Stomach smooth muscle (tissue), 2 donors: ENCODE results near the gene PLK2.

ENCODE experiments used
- H3K27ac ChIP-seq: one replicate; pipeline ENCODE4 v1.7.0; 2013; ENCODE audit warnings: mild to moderate bottlenecking, low read length, inconsistent platforms
- H3K27me3 ChIP-seq, 2 donors: one replicate each; pipeline ENCODE4 v1.7.0; 2013; ENCODE audit warnings: low read length in 2 of 2; ENCODE audit not compliant: insufficient read depth in 2 of 2, control insufficient read depth in 1 of 2
- H3K36me3 ChIP-seq, 2 donors: one replicate each; pipeline ENCODE4 v1.7.0; 2013; ENCODE audit warnings: low read length in 2 of 2; ENCODE audit not compliant: control insufficient read depth in 2 of 2, insufficient read depth in 2 of 2
- H3K4me1 ChIP-seq: one replicate; pipeline ENCODE4 v1.7.0; 2013; ENCODE audit warnings: low read length; ENCODE audit not compliant: control insufficient read depth, insufficient read depth
- H3K4me3 ChIP-seq, 2 donors: one replicate each; pipeline ENCODE4 v1.7.0; 2013; ENCODE audit warnings: low read length in 2 of 2
- H3K9ac ChIP-seq, 2 donors: one replicate each; pipeline ENCODE4 v1.7.0; 2013; ENCODE audit warnings: low read length in 2 of 2, mild to moderate bottlenecking in 1 of 2
- H3K9me3 ChIP-seq, 2 donors: one replicate each; pipeline ENCODE4 v1.7.0; 2013; ENCODE audit warnings: low read length in 2 of 2; ENCODE audit not compliant: control insufficient read depth in 2 of 2
- donor health status: healthy.
- donor health status: Pancreatic carcinoma.

Gene PLK2

GRCh38 chr5:58410441-58410840 is 49.4 kb downstream of the PLK2 start:
- Histone ChIP-seq H3K4me3 (no peak overlapping the region), H3K36me3 (no peaks in the 10 kb centered on the region), H3K27ac (no peak overlapping the region), H3K4me1 (no peaks in the 10 kb centered on the region), H3K9me3 (no peaks in the 10 kb centered on the region), H3K27me3 (no peaks in the 10 kb centered on the region), H3K9ac (no peak overlapping the region)

- no peak overlapping the region for H3K9ac ChIP-seq
- no peaks in the 10 kb centered on the region for H3K4me1 ChIP-seq
- no peak overlapping the region for H3K27ac ChIP-seq
- H3K9me3 ChIP-seq: no peaks in the 10 kb centered on the region
- H3K27me3 ChIP-seq: no peaks in the 10 kb centered on the region
- no peak overlapping the region for H3K4me3 ChIP-seq
- H3K36me3 ChIP-seq: no peaks in the 10 kb centered on the region
Measured at GRCh38 chr5:58407042-58407719, 52.7 kb downstream of the PLK2 start.

DNA sequence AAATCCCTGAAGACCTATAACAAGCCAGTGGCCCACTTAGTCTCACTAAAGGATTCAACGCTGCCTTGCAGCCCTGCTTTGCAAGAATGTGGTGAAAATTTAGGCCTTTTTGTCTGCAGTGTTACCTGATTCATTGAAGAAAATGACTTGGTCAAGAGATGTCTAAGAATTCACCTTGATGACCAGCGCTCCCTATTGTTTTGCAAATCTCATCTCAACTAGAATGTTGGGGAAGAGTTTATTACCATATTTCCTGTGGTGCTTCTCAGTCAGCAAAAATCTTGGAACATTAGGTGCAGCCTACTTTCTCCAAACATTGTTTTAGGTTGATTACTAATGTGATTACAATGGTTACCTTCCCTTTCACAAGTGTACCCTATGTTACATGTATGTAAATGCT is 53.5 kb downstream of the PLK2 start:
- H3K9me3 ChIP-seq: no peaks in the 10 kb centered on the region
- no peak overlapping the region for H3K4me3 ChIP-seq
- H3K4me1 ChIP-seq: no peaks in the 10 kb centered on the region
- H3K27ac ChIP-seq: no peak overlapping the region
- no peak overlapping the region for H3K9ac ChIP-seq
- H3K36me3 ChIP-seq: no peaks in the 10 kb centered on the region
- no peaks in the 10 kb centered on the region for H3K27me3 ChIP-seq

GRCh38 chr5:58405175-58405574 is 54.7 kb downstream of the PLK2 start:
- Histone ChIP-seq H3K36me3 (no peaks in the 10 kb centered on the region), H3K4me1 (no peaks in the 10 kb centered on the region), H3K9me3 (no peaks in the 10 kb centered on the region), H3K9ac (no peak overlapping the region), H3K4me3 (no peak overlapping the region), H3K27ac (no peak overlapping the region), H3K27me3 (no peaks in the 10 kb centered on the region)

GRCh38 chr5:58404734-58405133 is 55.2 kb downstream of the PLK2 start:
- Histone ChIP-seq H3K4me3 (no peak overlapping the region), H3K9ac (no peak overlapping the region), H3K9me3 (no peaks in the 10 kb centered on the region), H3K36me3 (no peaks in the 10 kb centered on the region), H3K4me1 (no peaks in the 10 kb centered on the region), H3K27ac (no peak overlapping the region), H3K27me3 (no peaks in the 10 kb centered on the region)
